ENCODE results near the gene GALNT14. TPM values are rescaled to one million over a fixed set of nuclear protein-coding genes. Genes with fewer than 3 reads are reported as not detected.

The GALNT14 gene
- total and polyA plus RNA-seq, 12 donors = 0.39 to 8.9 (median 1.7) TPM; not detected in 2

DNA sequence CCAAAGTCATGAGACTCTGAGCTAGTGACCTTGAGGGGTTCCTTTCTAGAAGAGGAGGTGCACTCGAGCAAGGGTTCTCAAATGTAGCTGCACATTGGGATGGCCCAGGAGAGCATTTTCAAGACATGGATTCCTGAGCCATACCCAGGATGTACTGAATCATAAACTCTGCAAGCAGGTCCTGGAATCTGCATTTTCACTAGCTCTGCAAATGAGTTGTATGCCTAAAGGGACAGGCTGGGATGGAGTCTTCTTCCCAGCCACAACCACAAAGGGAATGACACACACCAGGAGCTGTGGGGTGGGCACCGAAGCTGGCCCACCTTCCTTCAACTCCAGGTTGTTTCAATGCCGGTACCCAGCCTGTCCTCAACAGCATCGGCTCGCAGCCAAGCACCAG is 90.6 kb downstream of the GALNT14 start:
- no peaks in the 10 kb centered on the region for H3K9me3 ChIP-seq (replicated peaks in 1 of 3)
- no peaks in the 10 kb centered on the region for H3K4me1 ChIP-seq (replicated peaks in 1 of 2)
- DNase-seq = no peak
- TF ChIP-seq POLR2A (IDR thresholded peaks at IDR 0.05) = no peak
- TF ChIP-seq, protein P1, sequence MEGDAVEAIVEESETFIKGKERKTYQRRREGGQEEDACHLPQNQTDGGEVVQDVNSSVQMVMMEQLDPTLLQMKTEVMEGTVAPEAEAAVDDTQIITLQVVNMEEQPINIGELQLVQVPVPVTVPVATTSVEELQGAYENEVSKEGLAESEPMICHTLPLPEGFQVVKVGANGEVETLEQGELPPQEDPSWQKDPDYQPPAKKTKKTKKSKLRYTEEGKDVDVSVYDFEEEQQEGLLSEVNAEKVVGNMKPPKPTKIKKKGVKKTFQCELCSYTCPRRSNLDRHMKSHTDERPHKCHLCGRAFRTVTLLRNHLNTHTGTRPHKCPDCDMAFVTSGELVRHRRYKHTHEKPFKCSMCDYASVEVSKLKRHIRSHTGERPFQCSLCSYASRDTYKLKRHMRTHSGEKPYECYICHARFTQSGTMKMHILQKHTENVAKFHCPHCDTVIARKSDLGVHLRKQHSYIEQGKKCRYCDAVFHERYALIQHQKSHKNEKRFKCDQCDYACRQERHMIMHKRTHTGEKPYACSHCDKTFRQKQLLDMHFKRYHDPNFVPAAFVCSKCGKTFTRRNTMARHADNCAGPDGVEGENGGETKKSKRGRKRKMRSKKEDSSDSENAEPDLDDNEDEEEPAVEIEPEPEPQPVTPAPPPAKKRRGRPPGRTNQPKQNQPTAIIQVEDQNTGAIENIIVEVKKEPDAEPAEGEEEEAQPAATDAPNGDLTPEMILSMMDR (IDR thresholded peaks at IDR 0.05) = no peak
- no peaks in the 10 kb centered on the region for H3K27me3 ChIP-seq
- H3K36me3 ChIP-seq (replicated peaks in 1 of 2) = no peaks in the 10 kb centered on the region
- WGBS, 4 donors = 70 to 84% (median 73%) methylated on average over 3 to 5 of the region's 5 CpGs
- H3K27ac ChIP-seq = no peak overlapping the region
- no peak overlapping the region for H3K4me3 ChIP-seq
- intact Hi-C loops (cut with DNase I) = no loop called here

DNA sequence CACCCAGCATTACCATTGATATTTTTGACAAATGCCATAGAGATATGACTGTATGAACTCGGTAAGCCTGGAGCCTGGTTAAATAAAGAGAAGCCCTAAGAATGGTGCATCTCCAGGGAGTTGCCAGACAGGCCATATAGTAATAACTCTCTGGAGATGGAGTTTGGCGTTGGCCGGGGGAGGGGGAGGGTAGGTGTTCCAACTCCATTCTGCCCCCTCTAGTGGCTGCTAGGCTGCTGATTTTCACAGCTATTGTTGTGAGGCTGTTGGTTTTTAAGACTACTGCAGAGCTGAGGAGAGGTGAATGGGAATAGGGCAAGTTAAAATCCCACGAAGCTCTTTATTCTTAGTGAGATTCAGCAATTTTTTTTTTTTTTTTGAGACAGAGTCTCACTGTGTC is 99.9 kb downstream of the GALNT14 start:
- intact Hi-C loops (cut with DNase I) = no loop called here
- no peaks in the 10 kb centered on the region for H3K4me1 ChIP-seq (replicated peaks in 1 of 2)
- H3K36me3 ChIP-seq (replicated peaks in 1 of 2) = no peaks in the 10 kb centered on the region
- TF ChIP-seq POLR2A (IDR thresholded peaks at IDR 0.05) = no peak
- TF ChIP-seq, protein P1 (IDR thresholded peaks at IDR 0.05) = no peak
- peaks cover 0 to 10% (median 0%) of the 10 kb centered on the region in 3 donors for H3K9me3 ChIP-seq (replicated peaks in 1 of 3)
- 77 to 82% (median 80%) methylated on average over 2 to 4 of the region's 4 CpGs for WGBS, 4 donors
- H3K4me3 ChIP-seq = no peak overlapping the region
- no peak overlapping the region for H3K27ac ChIP-seq
- no peaks in the 10 kb centered on the region for H3K27me3 ChIP-seq
- DNase-seq = no peak

DNA sequence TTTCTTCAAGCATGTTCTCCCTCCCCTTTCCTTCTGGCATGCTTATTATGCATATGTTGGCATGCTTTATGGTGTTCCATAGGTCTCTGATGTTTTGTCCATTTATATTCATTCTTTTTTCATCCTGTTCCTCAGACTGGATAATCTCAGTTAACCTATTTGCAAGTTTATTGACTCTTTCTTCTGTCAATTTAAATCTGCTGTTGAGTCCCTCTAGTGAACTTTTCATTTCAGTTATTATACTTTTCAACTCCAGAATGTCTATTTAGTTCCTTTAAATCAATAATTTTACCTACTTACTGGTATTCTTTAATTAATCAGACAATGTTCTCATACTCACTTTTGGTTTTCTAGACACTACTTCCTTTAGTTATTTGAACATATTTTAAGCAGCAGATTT is 101.2 kb downstream of the GALNT14 start:
- no peak for DNase-seq
- no peak for TF ChIP-seq POLR2A (IDR thresholded peaks at IDR 0.05)
- TF ChIP-seq, protein P1 (IDR thresholded peaks at IDR 0.05) = no peak
- no peak overlapping the region for H3K27ac ChIP-seq
- no peaks in the 10 kb centered on the region for H3K4me1 ChIP-seq (replicated peaks in 1 of 2)
- H3K4me3 ChIP-seq = no peak overlapping the region
- intact Hi-C loops (cut with DNase I) = no loop called here
- H3K9me3 ChIP-seq (replicated peaks in 1 of 3) = peaks cover 0 to 10% (median 0%) of the 10 kb centered on the region in 3 donors
- no peaks in the 10 kb centered on the region for H3K27me3 ChIP-seq
- no peaks in the 10 kb centered on the region for H3K36me3 ChIP-seq (replicated peaks in 1 of 2)

DNA sequence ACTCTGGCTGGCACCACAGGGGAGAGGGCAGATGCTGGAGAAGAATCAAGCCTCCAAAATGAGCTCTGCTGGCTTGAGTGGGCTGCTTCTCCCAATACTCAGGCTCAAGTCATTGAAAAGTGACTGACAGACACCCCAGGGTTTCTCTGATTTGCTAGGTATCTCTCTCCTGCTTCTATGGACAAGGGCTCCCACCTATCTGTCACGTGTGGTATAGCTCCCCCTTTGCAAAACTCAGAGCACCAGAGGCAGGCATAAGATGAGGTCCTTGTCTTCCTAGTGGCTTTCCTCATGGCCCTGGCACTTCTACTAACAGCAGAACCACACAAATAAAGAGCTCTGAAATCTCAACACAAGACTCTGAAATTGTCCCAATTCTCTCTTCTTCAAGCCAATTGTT is 105.2 kb downstream of the GALNT14 start:
- Histone ChIP-seq H3K27ac (no peak overlapping the region), H3K4me3 (no peak overlapping the region), H3K4me1 (replicated peaks in 1 of 2) (no peaks in the 10 kb centered on the region), H3K27me3 (no peaks in the 10 kb centered on the region), H3K36me3 (replicated peaks in 1 of 2) (no peaks in the 10 kb centered on the region), H3K9me3 (replicated peaks in 1 of 3) (peaks cover 0 to 10% (median 0%) of the 10 kb centered on the region in 3 donors)
- DNase-seq = no peak
- TF ChIP-seq, protein P1 (IDR thresholded peaks at IDR 0.05) = no peak
- TF ChIP-seq POLR2A (IDR thresholded peaks at IDR 0.05) = no peak
- WGBS, 4 donors = 18 to 40% (median 26%) methylated on average over 1 of the region's 1 CpG
- intact Hi-C loops (cut with DNase I) = no loop called here

Measured in adrenal gland (tissue), 12 donors.